Measurements from ENCODE around the gene PLCL2.
A peak's percentile ranks its signal among the peaks of the same experiment; 100 is the strongest.
"Not testable (repeated sequence)": the region's sequence is repeated elsewhere in the genome, so short reads cannot be mapped to it uniquely, and the experiment has no call there.

PLCL2 gene

DNA sequence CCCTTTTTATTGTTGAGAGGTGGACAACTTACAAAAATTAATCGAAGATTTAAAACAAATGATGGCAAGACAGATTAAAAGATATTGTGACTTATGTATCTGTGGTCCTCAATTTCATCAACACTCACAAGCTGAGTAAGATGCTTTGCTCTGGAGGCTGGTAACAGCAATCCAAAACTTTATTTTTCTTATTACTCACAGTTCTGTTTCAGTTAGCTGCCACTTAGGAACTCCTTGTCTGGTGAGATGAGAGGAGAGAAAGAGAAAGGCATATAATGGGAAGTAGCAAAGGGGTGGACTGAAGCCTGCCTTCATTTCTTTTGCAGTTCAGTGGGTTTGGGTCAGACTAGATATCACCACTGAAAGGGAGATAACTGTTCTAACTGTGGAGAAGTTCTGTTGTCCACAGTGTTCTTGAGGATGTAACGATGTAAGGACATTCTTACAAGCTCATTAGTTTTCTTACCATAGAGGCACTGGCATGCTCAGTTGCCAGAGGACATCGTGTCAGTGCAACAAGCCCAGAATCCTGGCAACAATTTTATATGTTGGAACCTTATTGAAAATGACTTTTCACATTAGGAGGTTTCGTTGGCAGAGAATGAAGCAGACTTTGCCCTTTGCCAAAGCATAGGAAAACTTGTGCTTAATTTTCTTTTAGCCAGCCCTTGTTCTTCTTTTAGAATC, 93.6 kb downstream of the PLCL2 start:
- no peak for DNase-seq

- DNase-seq, result no peak
Observed at GRCh38 chr3:16978921-16979271, 94.1 kb downstream of the PLCL2 start.

DNA sequence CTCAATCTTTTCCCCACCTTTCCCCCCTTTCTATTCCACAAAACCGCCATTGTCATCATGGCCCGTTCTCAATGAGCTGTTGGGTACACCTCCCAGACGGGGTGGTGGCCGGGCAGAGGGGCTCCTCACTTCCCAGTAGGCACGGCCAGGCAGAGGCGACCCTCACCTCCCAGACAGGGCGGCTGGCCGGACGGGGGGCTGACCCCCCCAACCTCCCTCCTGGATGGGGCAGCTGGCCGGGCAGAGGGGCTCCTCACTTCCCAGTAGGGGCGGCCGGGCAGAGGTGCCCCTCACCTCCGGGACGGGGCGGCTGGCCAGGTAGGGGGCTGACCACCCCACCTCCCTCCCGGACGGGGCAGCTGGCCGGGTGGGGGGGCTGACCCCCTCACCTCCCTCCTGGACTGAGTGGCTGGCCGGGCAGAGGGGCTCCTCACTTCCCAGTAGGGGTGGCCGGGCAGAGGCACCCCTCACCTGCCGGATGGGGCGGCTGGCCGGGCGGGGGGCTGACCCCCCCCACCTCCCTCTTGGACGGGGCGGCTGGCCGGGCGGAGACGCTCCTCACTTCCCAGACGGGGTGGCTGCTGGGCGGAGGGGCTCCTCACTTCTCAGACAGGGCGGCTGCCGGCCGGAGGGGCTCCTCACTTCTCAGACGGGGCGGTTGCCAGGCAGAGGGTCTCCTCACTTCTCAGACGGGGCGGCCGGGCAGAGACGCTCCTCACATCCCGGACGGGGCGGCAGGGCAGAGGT, 95.2 kb downstream of the PLCL2 start:
- DNase-seq, result not testable (repeated sequence)

- not testable (repeated sequence) for DNase-seq
Observed at GRCh38 chr3:16980526-16980925, 95.8 kb downstream of the PLCL2 start.

DNA sequence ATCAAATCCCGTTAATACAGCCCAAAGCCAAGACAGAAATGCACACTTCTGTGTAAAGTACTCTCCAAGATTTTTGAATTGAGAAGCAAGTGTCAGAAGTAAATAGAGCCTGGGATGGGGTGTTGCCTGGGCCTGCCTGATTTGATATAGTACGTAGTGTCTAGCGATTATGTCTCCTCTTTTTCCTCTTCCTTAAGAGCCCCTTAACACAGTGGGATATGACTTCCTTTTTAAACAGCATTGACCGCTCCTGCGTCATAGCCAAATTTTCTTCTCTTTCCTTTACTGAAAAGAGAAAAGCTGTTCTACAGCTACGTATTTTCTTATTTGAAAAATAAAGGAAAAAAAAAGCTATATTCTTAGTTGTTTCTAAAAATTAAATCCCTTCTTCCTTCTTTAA, 97.7 kb downstream of the PLCL2 start:
- DNase-seq, result no peak

- no peak for DNase-seq
Observed at GRCh38 chr3:16985608-16986007, 100.9 kb downstream of the PLCL2 start.

DNA sequence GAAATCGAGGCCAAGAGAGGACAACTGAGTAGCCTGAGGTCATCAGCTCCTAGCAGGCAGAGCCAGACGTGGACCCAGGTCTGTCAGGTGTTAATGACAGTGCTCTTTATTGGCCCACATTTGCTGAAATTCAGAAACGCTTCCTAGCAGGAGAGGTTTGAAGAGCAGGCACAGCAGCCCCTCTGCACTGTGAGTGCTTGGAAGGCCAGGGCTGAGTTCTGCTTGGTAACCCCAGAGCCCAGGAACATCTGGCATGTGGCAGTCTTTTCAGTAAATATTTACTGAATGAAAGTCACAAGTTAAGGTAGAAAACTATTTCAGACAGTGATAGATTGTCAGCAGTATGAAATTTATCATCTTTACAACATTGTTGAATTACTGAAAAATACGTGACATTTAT, 102.4 kb downstream of the PLCL2 start:
- no peak for DNase-seq

- no peak for DNase-seq
Observed at GRCh38 chr3:16990163-16990562, 105.4 kb downstream of the PLCL2 start.

GRCh38 chr3:16992198-16992597, 107.4 kb downstream of the PLCL2 start:
- no peak for DNase-seq

- no peak for DNase-seq
Observed at GRCh38 chr3:16993227-16993626, 108.5 kb downstream of the PLCL2 start.

- DNase-seq, result no peak
Observed at GRCh38 chr3:16994854-16995525, 110.2 kb downstream of the PLCL2 start.

DNA sequence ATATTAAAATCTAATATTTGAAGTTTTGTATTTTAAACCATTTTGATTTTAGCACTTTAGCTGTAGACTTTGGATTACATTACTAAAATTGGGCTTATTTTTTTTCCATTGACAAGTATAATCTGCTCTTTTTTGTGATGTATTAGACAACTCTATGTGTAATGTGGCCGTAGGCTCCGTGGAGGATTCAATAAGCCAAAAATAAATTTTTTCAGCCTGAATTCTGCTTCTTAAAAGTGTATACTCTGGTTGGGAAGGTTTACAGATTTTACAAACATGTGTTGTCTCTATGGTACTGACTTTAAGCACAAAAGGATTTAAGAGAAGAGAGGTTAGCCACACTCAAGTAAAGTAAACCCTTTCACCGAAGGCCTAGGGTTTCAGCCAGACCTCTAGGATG, 110.8 kb downstream of the PLCL2 start:
- DNase-seq, result no peak

- no peak for DNase-seq
Observed at GRCh38 chr3:16998236-16998923, 113.6 kb downstream of the PLCL2 start.

GRCh38 chr3:16999161-16999560, 114.4 kb downstream of the PLCL2 start:
- no peak for DNase-seq

DNA sequence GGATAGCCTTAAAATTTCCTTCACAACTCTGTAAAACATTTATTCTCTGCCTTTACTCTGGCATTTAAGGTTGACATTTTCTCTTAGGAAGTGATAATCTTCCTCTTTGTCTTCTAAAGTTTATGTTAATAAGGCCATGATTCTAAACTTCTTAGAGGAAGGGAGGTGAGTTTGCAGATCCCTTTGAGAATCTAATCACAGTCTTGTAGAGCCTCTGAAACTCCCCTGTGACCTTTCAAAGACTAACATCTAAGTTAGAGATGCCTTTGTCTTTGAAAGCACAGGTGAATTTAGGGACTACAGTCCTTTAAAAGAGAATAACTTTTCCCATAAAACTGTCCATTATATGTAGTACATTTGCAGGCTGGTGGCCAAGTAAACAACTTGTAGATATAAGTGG, 115.1 kb downstream of the PLCL2 start:
- no peak for DNase-seq

- DNase-seq, result no peak
Observed at GRCh38 chr3:17003457-17003856, 118.7 kb downstream of the PLCL2 start.

DNA sequence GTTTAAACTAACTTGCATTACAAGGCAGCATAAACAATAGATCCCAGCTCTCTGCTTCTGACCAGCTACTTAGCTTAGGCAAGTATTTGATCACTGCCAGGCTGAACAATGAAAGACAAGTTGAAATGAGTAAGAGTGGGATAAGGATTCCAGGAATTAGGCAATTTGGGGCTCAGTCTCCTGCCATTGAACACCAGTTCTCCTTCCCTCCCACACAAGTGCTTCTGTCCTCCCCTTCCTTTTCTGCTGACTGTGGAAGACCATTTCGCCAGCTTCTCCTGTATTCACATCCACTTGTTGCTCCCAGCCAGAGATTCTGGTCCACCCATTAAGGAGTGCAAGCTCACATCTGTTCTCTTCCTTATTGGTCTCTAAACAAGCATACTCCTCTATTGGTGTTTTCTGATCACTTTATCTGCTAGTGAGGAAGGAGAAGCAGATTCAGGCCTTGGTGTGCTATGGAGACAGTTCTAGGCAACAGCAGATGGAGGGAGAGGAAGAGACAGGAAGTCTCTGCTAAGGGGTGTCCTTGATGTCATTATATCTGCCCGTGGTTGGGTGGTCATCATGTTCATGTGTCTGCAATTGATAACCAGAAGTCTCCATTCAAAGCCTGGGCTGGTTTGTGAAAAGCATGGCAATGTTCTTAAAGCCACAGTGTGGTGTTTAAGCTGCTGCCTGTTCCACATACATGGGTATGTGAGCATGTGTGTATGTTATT, 121.5 kb downstream of the PLCL2 start:
- peak; percentile 49 to 64 for DNase-seq

DNA sequence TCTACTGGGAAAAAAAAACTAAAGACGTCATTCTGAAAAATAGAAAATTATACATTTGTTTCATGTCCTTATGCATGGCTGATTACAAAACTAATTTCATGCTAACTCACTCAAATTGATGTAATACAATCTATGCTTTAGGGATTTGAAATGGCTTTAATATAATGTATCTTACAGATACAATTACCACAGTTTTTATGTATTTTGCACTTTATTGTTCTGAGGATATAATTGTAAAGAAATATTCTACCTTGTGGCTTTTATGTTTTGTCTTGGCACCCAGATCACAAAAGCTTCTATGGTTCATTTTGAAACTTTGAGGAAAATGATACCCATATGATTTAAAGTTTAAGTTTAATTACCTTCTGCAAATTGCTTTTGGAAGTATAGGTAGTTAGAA, 122.5 kb downstream of the PLCL2 start:
- DNase-seq, result no peak

DNA sequence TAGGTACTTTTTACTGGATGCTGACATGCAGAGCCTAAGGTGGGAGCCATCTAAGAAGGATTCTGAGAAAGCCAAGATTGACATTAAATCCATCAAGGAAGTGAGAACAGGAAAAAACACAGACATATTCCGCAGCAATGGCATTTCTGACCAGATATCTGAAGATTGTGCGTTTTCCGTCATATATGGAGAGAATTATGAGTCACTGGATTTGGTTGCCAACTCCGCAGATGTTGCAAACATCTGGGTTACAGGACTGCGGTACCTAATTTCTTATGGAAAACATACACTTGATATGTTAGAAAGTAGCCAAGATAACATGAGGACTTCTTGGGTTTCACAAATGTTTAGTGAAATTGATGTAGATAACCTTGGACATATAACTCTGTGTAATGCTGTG, 125.1 kb downstream of the PLCL2 start:
- no peak for DNase-seq

GRCh38 chr3:17011728-17012338, 127.1 kb downstream of the PLCL2 start:
- no peak for DNase-seq

DNA sequence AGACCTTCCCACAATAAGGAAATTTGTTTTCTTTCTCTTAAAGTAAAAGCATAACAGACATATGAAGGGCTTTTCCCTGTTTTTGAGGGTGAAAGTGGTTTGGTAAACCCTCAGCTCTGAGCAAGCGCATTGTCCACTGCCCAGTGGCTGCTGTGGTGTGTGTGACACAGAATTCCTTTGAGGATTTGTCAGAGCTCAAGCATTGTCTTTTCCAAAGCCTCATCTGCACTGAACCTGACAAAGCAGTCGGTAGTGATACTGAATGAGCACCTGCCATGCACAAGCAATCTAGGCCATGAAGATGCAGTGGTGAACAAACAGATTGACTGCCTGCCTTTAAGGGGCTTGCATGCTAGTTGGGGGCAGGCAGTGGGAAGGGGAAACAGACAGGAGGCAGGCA, 128.3 kb downstream of the PLCL2 start:
- no peak for DNase-seq

GRCh38 chr3:17013571-17013970, 128.8 kb downstream of the PLCL2 start:
- DNase-seq, result no peak
